Globus pallidus (tissue), 1 donor: Measurements from ENCODE around the gene OBSCN.

ENCODE experiments used
- DNase-seq: peaks from one replicate; pipeline ENCODE4 v3.0.0-alpha.2; 2015; ENCODE audit warnings: low spot score

OBSCN gene

DNA sequence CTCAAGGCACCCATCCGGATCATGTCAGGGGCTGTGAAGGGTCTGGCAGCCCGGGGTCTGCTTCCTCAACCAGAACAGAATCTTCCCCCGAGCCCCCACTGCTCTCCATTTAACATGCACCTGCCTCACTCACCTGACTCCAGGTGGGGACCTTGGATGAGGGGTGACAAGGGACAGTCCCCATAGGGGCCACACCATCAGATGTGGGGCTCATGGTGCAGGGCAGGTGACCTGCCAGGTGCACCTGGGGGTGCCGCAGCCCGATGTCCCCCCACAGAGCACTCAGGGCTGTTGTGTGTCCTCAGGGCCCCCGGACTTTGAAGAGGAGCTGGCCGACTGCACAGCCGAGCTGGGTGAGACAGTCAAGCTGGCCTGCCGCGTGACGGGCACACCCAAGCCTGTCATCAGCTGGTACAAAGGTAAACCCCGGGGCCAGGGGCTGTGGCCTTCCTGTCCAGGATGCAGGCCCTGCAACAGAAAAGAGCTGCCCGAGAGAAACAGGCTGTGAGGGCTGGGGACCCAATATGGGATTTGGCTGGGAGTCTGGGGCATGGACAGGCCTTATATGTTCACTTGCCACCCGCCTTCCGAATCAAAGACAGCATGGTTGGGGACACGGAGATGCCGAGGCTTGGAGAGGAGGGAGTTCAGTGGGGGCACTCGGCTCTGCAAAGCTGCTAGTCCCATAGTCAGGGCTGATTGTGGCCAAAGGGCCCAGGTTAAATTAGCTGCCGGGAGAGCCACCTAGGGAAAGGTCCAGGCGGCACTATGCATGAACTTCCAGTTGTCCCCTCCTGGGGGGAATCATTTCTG is 134.2 kb downstream of the OBSCN start:
- no peak for DNase-seq

DNA sequence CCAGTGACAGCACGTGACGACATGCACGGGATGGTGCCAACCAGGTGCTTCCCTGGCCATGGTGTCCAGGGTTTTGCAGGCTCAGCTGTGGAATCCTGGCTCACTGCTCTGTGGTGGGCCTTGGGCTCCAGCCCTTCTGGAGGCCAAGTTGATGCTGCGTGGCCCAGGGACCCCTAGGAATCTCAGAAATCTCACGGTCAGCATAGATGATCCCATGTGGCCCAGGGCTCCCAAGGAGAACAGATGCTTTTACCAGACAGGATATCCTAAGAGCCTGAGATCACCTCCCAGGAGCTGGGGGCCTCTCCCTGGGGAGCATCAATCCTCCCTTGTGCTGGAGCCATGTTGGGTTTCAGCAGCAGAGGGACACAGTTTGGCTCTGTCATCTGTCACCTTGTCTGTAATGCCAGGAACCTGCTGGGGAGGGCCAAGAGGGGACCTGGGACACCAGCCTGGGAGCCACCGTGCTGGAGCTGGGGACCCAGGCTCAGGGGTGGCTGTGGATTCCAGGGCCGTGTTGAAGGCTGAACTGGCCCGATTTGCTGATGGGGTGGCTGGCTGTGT is 134.9 kb downstream of the OBSCN start:
- DNase-seq = no peak

DNA sequence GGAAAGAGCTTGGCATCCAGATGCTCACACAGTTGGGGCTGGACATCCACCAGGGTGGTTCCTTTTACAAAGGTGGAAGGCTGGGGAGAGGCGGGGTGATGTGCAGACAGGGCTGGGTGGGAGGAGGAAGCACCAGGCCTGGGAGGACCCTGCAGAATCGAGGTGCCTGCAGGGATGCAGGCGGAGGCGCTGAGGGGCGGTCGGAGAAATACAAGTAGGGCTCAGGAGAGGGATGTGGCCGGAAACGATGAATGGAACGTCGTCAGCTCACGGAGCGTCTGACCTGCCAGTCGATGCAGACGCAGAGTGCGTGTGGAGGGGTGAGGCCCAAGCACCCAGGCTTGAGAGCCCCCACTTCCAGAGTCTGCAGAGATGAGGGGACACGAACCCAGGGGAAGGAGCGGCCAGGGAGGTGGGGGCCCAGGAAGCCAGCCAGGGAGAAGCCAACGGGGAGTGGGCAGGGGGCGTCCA is 135.4 kb downstream of the OBSCN start:
- no peak for DNase-seq

DNA sequence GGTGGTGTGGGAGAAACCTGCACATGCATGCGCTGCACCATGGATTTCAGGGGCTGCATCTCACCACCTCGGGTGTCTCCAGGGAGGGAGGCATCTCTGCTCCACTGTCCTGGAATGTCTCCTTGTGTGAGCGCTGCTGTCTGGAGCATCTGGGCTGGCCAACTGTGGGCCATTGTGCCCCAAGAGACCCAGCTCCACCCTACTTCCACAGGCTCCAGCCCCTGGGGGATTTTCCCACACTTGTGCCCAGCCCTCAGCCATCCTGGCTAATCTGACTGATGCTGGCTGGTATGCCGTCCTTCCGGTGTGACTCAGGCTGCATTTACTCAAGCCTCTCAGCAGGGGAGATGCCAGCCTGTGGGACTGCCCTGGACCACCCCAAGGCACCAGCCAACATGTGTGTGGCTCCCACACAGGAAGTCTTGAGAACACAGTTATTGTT is 136.8 kb downstream of the OBSCN start:
- DNase-seq = no peak

DNA sequence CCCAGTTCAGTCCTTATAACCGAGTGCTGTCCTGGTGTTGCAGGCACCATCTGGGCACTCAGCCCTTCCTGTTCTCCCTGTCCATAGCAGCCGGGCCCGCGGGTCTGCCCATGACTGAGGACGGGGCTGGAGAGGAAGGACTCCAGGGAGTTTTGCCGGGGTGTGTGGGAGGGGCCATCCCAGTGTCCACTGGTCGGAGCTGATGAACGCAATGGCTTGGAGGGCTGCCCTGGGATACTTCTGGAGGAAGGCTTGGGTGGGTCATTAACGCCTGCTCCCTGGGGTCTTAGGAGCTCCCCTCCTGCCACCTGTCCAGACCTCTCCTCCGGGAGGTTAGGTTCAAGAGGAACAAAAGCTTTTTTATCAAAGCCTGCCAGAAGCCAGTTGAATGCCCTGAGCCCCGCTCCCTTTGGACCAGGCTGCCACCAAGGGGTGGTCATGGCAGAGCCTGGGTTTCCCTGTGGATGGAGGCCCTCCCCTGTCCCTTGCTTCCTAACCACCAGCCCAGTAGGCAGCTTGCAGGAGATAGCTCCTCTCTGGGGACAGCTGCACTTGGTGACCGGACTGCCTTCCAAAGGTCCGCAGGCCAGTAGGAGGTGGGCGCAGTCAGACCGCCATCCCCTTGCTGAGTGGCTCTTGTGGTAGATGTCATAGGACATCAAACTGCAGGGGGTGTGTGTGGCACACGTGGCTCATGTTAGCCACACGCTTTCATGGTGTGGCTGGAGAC is 137.5 kb downstream of the OBSCN start:
- DNase-seq = no peak

DNA sequence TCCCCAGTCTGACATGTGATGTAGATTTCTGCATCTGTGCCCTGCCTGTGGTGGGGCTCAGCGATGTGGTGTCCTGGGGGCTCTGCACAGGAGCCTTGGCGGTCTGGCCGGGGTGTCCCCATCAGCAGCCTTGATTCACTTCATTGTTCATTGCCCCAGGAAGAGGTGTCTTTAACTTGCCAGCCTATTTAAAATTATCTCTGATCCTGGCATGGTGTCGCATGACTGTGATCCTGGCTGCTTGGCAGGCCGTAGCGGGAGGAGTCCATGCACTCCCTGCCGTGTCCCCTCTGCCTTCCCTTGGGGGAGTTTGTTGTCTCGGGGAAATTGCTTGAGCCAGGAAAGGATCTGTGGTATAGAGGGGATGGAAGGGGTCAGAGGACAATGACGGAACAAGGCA is 138.9 kb downstream of the OBSCN start:
- no peak for DNase-seq

DNA sequence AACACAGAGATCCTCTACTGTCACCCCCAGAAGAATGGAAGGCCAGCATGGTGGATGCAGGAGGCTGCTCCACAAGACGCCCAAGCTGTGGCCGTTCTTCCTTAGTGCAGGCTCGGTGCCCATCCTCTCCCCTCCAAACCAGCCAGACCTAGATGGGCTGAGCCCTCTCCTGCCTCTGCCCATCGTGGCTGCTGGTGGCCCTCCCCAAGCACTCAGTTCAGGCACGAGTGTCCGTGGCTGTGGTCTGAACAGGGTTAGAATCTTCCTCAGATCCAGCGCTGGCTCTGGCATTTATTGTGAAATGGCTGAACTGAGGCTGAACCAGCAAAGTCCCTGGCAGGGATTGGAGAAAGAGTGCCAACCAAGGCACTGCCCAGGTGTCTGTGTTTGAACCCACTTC is 139.3 kb downstream of the OBSCN start:
- no peak for DNase-seq

DNA sequence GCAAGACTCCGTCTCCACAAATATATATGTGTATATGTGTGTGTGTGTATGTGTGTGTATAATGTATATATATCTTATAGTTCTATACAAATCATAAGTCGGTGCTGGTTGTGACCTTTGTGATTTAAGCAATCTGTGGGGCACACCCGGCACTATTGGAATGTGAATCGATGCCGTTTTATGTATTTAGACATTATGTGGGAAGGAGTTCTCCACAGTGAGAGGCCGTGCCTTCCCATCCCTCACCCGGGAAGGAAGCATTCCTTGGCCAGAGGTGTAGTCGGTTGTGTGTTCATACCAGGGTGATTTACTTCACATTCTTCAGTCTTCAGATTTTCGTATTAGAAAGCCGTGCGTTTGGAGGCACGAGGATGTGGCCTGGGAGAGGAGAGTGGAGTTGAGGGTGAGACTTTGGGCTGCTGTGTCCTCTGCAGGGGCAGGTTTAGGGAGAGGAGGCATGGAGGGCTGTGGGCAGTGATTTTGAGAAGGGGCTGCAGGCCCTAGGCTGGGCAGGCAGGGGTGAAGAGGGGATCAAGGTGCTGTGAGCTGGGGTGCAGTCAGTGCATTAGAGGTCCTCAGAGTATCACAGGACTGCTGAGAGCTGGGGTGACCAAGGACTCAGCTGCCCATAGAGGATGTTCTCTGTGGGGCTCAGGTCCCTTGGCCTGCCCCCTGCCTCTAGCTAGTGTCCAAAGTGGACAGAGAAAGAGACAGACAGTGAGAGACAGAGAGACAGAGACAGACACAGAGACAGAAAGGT is 141.0 kb downstream of the OBSCN start:
- no peak for DNase-seq

DNA sequence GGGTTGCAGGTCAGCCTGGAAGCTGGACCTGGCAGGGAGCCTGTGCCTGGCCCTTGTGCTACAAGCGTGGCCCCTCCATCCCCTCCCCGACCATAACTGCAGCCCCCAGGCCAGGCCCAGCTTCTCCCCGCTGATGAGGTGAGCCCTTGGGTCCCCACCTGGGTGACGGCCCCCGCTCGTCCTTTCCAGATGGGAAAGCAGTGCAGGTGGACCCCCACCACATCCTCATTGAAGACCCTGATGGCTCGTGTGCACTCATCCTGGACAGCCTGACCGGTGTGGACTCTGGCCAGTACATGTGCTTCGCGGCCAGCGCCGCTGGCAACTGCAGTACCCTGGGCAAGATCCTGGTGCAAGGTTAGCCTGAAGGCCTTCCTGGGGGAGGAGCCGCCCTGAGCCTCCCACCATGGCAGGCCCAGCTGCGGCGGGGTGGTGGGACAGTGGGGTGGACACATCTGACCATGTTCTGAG is 141.9 kb downstream of the OBSCN start:
- DNase-seq = no peak

DNA sequence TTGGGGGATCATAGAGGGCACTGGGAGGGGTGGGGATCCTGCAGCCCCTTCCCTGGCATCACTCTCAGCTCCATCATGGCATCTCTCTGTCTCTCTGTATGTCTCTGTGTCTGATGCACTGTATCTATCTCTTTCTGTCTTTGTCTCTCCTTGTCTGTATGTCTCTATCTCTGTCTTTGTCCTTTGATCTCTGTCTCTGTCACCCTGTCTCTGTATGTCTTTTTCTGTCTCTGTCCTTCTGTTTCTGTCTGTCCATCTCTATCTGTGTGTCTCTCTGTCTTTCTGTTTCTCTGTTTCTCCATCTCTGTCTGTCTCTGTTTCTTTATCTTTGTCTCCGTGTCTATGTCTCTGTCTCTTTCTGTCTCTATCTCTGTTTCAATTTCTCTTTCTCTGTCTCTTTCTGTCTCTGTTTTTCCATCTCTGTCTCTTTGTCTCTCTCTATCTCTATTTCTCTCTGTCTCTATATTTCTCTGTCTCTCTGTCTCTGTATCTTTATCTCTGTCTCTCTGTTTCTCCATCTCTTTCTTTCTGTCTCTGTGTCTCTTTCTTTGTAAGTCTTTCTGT is 142.4 kb downstream of the OBSCN start:
- no peak for DNase-seq

DNA sequence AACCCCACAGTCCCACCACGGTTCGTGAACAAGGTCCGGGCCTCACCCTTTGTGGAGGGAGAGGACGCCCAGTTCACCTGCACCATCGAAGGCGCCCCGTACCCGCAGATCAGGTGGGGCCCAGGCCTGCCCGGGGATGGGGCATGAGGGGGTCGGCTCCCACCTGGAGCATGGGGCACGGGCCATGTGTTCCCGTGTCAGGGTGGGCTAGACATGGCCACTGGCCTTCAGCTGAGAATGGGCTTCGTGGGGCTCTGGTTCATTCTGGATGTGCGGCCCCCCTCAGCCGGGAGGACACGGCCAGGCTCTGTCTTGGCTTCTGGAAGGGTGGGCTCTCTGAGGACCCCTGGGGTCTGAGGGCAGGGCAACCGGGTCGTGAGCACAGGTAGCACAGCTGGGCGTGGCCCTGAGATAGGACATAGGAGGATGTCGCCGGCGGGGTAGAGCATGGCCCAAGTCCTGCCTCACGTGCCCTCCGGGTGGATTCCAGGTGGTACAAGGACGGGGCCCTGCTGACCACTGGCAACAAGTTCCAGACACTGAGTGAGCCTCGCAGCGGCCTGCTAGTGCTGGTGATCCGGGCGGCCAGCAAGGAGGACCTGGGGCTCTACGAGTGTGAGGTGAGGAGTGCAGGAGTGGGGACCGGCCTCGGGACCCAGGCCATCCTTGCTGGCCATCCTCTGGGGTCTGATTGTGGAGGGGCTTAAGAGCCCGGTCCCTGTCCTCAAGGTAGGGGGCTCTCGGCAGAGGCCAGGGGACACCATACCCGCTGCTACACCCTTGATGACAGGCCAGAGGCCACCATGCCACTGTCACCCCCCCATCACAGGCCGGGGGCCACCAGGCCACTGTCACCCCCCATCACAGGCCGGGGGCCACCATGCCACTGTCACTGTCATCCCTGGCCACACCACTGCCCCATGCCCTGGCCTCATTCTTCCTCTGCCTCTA is 143.3 kb downstream of the OBSCN start:
- DNase-seq = no peak

DNA sequence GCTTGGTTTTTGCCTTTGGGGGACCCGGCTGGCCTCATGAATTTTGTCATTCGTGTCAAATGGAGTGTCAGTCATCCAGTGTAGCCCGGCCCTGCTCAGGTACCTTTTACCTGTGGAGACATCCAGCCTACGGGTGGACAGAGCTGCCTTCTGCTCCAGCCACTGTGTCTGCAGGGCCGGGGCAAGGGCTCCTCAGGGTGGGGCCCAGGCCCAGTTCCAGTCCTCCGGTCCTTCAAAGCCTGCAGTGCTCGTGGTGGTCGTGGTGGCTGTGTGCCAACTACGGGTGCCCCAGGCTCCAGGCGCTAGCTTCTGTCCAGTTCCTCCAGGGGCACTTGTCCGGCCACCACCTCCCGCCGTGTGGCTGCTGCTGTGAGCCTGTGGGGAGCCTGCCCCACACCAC is 144.0 kb downstream of the OBSCN start:
- no peak for DNase-seq

DNA sequence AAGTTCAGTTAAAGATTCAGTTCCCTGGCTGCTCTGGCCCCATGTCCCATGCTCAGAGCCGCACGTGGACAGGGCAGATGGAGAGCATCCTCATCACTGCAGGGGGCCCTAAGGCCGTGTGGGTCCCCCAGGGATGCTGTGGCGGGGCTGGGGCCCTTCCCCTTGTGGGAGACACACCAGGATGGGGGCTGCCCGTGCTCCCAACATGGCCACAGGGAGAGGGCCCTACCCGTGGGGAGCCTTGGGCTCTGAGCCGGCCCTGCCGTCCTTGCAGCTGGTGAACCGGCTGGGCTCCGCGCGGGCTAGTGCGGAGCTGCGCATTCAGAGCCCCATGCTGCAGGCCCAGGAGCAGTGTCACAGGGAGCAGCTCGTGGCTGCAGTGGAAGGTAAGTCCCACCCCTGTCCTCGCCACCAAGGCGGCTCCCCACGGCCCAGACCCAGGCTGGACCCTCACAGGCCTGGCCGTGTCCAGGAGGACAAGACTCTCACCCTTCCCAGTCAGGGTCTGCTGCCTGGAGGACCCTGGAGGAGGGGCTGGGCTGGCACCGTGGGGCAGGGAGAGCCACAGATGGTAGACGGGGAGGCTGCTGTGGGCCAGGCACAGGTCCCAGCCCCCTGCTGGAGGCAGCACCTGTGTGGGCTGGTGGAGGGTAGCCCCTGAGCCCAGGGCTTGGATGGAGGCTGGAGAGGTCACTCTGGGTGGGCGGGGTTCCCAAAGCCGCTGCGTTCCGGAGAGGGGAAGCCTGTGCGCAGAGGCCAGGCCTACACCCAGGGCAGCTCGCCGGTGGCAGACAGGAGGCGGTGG is 145.0 kb downstream of the OBSCN start:
- DNase-seq = no peak

DNA sequence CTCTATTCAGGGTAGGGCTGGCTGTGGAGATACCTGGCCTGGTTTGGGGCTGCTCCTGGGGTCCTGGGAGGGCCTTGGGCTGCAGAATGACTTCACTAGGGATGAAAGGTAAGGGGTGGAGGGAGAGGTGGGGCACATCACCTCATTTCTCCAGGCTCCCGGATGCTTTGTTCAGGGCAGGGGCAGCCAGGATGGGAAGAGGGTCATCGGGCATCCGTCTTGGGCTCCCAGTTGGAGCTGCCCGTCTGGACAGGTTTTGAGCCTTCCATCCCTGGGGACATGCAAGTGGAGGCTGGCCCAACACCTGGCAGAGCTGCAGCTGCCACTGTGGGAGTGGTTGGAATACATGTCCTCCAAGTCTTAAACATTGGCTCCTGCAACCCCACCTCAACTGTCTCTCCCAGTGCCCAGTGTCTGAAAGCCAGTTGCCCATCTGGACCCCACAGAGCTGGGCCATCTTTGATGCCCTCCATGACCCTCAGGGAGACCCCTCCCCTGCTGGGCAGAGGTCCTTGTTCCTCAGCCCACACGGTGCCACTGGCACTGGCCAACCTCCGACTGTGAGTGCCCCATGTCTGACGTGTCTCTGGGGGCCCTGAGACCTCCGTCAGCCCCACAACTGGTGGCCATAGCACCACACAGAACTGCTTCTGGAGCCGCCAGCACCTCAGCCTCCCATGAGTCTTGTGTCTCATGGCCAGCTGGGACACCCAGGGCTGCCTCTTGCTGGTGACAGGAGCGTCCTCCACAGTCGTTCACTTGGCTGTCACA is 145.9 kb downstream of the OBSCN start:
- no peak for DNase-seq

DNA sequence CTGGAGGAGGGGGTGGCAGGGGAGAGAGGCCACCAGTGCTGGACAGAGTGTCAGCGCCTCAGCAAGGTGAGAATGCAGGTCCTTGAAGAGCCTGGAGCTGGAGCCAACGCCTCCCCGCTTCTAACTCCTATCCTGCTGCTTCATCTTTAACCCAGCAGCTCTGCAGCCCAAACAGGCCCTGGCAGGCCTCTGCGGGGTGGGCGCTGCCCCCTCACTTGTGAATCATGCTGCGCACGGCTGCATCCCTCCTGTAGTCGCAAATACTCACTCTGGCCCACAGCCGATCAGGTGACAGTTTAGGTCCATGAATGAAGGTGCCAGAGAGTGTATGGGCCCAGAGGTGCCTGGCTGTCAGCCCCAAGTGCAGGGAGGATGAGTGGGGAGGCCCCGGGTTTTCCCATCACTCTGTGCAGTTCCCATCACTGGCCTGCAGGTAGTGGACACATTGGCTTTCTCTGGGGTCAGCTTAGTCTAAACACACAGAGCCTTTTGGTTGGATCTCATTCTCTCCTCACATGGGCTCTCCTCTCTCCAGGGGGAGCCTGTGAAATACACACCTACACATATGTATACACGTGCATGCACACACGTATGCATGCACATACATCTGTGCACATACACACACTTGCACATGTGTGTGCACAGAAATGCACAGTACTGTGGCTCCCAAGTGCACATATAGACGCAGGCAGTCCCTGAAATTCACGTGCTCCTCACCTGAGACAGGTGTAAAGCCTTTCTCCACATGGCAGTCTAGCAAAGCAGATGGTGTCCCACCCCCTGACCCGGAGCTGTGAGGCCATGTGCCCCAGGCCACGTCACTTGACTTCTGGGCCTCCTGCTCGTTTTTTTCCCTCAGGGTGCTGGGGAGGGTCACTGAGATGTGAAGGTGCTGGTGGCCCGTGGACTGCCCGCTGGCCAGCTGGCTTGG is 146.8 kb downstream of the OBSCN start:
- no peak for DNase-seq

DNA sequence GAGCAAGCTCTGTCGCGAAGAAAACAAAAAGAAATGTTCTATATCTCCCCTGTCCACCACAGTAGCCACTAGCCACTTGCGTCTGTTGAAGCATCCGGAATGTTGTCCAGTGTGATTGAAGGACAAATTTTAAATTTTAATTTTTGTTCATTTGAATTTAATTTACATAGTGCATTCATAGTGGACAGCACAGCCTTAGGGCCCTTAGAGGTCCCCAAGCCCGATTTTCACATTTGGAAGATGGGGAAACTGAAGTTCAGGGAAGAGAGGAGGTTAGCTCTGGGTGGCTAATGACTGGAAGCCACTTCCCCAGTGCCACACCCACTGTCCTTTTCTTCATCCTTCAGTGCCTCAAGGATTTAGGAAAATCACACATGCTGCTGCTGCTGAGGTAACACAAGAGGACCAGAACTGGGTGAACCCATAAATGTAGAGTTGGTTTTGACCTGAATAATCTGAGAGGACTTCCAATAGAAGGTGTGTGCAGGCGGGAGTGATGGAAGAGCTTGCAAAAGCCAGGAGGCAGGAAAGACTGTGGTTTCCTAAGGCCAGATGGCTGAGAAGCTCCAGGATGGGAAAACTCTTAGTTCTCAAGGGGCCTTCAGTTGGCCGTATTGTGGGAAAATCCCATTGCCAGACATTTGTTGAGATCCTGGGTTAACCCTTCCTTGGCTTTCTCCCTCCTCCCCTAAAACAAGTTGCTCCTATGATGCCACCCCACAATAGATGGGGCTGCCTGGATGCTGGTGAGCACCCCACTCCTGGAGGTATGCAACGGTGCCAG is 149.2 kb downstream of the OBSCN start:
- DNase-seq = no peak
